Activated CD8-positive, alpha-beta memory T cell treated with anti-CD3 and anti-CD28 coated beads, Interleukin-2, amount 50 U/mL, for 24 hours (primary cell): ENCODE measurements around the gene ARHGEF18.

Experiments used
- DNase-seq: peaks from one replicate; pipeline ENCODE4 v3.0.0-alpha.2; 2020; ENCODE audit errors: extremely low read depth

Gene ARHGEF18

DNA sequence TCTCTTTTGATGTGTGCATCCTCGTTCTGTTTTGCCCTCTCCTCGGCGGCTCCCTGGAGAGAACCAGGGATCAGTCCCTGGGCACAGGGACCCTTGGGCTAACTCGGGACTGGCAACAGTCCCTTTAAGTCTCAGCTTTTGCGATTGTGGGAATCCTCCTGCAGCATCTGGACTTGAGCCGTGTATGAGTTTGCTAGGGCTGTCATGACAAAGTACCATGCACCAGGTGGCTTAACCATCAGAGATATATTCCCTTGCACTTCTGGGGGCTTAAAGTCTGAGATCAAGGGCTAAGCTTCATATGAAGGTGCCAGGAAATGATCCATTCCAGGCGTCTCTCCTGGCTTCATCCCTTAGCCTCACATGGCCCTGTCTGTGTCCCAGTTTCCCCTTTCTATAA, 34.5 kb downstream of the ARHGEF18 start:
- no peak for DNase-seq

DNA sequence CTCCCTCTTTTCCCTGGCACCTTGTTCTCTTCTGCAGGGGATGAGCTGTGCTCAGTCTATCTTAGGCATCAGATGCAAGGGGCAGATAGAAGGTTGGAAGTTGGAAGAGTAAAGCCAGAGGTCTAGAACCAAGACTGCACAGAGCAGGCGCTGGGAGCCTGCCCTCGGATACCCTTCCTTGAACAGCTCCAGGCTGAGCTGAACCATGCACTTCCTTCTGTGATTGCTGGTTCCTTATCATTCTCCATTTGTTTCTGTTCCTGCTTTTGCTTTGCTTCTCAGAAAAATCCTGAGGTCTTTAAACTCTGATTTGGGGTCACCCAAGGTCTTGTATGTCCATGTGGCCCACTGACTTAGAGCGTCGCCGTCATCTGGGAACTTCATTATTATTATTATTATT, 36.3 kb downstream of the ARHGEF18 start:
- DNase-seq = no peak

DNA sequence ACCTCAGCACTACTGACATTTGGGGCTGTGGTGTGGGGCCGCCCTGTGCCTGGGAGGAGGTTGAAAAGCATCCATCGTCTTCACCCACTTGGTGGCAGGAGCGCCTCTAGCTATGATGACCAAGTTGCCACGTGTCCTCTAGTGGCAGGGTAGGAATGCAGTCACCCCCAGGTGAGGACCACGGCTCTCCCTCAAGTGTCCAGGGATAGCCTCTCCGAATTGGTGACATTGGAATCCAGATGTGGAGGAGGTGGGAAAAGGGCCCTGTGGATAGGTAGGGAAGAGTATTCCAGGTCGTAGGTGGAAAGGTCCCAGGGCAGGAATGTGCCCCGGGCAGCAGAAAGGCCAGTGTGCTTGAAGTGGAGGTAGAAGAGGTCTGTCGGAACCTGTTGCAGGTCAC, 37.6 kb downstream of the ARHGEF18 start:
- no peak for DNase-seq

DNA sequence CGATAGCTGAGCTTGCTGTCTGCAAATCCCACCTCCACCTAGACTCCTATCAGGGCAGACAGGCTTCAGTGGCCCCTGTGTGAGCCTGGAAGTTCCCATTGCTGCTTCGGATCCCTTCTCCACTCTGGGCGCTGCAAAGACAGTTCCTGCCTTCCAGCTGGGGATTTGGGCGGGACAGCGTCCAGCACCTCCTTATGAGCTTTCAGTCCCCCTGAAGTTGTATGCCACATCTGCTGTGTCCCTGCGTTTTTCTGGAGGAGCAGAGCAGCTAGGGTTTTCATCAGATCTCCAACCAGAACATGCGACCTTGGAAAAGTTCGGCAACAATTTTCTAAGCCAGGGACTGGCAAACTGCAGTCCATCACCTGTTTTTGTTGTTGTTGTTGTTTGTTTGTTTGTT, 38.0 kb downstream of the ARHGEF18 start:
- no peak for DNase-seq

- DNase-seq = no peak
Observed at GRCh38 chr19:7391218-7391670, 42.5 kb downstream of the ARHGEF18 start.

DNA sequence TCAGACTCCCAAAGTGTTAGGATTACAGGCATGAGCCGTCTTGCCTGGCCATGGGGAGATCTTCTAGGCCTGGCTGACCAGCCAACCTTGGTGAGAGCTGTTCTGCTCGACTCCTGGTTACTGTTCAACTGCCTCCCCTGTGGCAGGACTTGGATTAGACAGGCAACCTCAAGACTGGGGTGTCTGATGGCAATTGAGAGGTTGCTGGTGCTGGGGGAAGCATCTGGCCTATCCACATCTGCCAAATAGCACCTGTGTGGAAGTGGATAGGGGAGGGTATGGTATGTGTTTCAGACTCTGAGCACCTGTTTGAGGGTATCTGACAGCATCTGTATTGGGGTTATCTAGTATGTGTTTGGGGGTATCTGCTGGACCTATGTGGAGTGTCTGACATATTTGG, 44.7 kb downstream of the ARHGEF18 start:
- DNase-seq = no peak

GRCh38 chr19:7393939-7394730, 45.4 kb downstream of the ARHGEF18 start:
- DNase-seq = no peak

GRCh38 chr19:7394731-7395359, 46.1 kb downstream of the ARHGEF18 start:
- peak; percentile 68 for DNase-seq

GRCh38 chr19:7395360-7396066, 46.8 kb downstream of the ARHGEF18 start:
- DNase-seq = no peak

- no peak for DNase-seq
Observed at GRCh38 chr19:7397687-7398086, 49.0 kb downstream of the ARHGEF18 start.
